NCI-H69 (cell line): Measurements from ENCODE around the gene TSC2.

ENCODE experiments used
- DNase-seq: peaks from one replicate; lab custom pipeline; 2025; lab: John Stamatoyannopoulos, UW

TSC2 gene

DNA sequence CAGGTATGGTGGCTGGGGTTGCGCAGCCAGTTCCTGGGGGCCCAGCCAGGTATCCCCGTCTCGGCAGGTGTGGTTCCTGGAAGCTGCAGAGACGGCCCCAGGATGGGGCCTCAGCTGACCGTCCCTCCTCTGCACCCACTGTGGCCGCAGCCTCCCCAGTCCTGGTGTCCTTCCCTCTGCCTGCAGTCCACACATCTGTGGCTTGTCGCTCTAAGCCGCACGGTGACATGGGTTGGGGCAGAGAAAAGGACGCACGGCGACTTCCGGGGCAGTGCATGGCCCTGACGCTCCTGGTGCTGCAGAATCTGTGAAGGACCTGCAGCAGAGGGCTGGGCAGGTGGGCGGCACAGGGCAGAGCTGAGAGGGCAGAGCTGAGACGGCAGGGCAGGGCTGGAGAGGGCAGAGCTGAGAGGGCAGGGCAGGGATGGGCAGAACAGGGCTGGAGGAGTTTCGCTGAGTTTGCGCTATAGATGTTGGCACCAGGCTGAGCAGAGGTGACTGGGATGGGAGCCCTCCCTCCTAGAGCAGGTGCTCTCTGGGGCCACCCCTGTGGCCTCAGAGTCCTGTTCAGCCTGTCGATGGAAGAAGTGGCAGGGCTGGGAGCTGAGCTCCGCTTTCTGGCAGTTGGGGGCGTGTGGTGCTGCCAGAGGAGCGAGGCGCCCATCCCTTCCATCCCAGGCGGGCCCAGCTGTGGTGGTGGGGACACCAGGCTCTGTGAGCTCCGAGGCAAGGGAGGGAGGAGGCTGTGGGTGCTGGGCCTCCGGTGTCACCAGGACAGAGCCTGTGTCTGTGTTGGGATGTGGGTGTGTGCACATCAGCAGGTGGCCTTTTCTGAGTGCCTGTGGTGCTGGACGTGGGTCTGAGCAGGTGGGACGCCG is 23.0 kb downstream of the TSC2 start:
- DNase-seq, result no peak

DNA sequence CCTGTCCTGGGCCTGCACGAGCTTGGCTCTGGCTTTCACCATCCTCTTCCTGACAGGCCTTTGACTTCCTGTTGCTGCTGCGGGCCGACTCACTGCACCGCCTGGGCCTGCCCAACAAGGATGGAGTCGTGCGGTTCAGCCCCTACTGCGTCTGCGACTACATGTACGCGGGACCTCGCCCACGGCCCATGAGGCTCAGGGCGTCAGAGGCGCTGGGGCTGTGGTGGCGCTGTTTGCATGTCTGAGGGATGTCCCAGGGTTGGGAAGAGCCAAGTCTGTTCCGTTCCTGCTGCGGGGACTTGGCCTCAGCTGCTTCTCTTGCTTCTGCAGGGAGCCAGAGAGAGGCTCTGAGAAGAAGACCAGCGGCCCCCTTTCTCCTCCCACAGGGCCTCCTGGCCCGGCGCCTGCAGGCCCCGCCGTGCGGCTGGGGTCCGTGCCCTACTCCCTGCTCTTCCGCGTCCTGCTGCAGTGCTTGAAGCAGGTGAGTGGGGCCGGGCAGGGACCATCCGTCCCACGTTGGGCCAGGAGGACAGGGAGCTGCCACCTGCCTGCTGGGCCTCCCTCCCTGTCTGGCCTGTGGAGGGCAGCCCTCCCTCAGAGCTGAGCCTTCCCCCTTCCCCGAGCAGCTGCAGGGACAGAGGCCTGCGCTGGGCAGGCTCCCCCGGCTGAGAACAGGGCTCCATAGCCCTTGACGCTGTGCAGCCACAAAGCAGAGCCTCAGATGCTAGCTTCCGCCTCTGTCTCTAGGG is 23.8 kb downstream of the TSC2 start:
- DNase-seq, result no peak

DNA sequence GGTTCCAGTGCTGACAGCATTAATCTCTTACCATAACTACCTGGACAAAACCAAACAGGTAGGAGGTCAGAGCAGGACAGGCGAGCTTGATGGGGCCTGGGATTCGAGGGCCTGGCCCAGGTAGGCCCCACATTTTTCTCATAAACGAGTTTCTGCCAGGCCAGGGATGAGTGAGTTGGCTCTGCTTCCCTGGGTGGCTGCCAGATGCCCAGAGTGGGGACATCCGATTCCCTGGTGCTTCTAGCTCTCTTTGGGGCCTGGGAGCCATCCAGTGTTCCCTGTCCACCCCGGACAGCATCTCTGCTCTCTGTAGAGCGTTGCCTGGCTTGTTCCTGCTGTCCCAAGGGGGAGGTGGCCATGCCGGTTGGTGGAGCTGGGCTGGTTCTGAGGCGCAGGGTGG is 25.1 kb downstream of the TSC2 start:
- no peak for DNase-seq

DNA sequence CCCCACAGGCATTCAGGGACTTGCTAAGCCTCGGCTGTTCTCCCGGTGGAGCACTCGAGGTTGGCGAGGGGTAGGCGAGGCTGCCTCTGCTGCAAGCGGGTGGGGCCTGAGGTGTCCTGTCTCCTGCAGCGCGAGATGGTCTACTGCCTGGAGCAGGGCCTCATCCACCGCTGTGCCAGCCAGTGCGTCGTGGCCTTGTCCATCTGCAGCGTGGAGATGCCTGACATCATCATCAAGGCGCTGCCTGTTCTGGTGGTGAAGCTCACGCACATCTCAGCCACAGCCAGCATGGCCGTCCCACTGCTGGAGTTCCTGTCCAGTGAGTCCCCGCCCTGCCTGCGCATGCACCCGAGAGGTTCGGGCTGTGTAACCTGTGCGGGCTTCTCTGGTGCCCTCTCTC is 26.3 kb downstream of the TSC2 start:
- DNase-seq, result no peak

DNA sequence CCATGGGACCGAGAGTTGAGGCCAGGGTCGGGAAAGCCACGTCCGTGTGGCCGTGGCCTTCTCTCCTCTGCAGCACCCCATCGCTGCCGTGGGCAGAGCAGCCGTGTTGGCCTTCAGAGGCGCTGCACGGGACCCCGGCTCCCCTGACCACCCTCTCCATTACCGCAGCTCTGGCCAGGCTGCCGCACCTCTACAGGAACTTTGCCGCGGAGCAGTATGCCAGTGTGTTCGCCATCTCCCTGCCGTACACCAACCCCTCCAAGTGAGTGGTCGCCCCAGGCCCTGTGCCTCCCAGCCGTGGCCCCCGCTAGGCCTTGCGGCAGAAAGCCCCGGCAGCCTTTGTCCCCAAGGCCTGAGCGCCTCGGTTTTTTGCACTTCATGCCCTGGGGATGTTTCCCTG is 27.8 kb downstream of the TSC2 start:
- no peak for DNase-seq

DNA sequence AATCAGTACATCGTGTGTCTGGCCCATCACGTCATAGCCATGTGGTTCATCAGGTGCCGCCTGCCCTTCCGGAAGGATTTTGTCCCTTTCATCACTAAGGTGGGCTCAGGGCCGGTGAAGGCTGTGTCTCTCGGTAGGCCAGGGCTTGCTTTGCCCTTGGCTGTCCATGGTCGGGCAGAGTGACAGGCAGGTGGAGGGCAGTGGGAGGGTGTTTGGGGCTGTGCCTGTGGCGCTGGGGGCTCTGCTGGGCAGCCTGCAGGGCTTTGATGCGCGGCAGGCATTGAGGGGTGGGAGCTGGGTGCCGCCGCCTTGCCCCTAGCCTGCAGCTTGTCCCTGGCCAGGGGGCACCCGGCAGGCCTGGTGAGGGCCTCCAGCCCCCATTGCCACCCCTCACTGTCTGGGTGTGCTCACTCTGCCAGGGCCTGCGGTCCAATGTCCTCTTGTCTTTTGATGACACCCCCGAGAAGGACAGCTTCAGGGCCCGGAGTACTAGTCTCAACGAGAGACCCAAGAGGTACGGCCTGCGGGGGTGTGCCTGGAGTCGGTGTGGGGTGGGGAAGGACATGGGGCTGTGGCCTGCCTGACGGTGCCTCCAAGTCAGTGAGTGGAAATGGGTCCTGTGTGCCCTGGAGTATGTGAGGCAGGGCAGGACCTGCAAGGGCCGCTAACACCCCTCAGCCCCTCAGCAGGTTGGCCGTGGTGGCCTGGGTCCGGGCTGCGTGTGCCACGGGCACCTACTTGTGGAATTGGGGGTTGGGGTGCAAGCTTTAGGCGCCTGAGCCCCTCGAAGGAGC is 28.5 kb downstream of the TSC2 start:
- DNase-seq, result no peak

DNA sequence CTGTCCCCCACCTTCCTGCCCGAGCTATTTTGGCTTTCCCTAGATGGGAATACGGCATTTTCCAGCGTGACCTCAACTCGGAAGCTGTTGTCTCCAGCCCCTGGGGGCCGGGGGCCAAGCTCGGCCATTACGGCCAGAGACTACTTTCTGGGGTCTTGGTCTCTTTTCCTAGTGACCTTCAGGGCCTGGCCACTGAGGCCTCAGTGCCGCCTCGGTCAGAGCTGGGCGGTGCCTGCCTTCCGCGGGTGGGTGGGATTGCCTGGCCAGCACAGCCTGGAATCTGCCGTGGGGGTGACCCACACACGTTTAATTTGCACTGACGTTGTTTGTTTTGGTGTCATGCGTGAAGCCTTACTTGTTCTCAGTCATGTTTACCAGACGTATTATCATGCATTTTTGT is 29.2 kb downstream of the TSC2 start:
- DNase-seq, result no peak

DNA sequence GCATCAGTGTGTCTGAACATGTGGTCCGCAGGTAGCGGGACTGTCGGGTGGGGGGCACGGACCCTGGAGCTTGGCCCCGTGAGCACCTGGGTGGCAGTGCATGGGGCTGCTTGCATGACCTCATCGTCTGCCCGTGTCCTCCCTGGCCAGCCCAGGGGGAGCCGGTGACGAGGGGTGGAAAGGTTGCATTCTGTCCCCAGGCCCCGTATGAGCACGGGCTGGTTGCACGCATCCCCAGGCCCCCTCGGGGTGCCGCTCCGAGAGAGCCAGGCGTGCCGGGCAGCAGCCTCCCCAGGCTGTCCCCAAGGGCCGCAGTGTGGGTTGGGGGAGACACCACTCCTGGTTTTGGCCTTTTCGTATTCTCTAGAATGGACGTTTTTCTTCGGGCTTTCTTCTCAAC is 29.9 kb downstream of the TSC2 start:
- no peak for DNase-seq

DNA sequence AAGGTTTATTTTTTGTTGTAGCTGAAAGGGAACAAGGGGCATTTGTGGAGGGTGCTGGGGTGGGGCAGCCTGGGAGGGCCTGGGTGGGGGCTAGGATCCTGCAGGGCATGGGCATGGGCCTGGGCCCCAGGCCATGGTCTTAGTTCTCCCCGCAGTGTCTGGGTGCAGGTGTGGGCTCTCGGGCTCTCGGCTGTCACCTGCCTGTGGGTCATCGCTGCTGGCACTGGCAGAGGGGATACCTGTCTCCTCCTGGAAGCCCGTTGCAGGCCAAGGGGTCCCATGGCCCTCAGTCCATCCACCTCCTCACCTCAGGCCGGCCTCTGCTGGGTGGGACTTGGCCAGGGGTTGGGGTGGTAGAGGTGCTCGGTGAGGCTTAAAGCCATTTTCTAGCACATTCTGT is 30.3 kb downstream of the TSC2 start:
- DNase-seq, result no peak

DNA sequence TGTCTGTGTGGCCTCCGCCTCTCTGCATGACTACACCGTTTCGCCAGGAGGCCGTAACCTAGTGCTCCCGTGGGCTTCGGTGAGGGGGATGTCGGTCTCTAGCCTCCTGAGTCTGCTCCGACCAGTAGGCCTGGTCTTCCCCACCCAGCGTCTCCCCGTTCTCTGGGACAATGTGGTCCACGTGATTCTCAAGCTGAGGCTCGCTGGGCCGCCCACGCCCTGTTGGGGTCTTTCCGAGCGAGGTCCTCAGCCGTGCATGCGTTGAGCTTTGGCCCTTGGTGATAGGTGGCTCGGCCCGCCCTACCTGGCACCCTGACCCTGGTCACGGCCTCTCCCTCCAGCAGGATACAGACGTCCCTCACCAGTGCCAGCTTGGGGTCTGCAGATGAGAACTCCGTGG is 30.9 kb downstream of the TSC2 start:
- DNase-seq, result no peak

DNA sequence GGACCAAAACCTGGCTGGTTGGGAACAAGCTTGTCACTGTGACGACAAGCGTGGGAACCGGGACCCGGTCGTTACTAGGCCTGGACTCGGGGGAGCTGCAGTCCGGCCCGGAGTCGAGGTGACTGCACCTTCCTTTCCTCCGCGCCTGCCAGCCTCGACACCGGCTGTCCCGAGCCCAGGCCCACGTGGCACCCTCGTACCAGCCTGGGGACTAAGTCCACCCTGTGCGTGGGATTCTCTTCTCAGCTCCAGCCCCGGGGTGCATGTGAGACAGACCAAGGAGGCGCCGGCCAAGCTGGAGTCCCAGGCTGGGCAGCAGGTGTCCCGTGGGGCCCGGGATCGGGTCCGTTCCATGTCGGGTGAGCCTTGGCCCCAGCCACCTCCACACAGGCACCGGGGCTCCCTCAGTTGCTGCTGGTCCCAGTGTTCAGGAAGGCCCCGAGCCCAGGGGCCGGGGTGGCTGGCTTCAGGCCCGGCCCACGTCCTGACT is 31.6 kb downstream of the TSC2 start:
- DNase-seq, result no peak

DNA sequence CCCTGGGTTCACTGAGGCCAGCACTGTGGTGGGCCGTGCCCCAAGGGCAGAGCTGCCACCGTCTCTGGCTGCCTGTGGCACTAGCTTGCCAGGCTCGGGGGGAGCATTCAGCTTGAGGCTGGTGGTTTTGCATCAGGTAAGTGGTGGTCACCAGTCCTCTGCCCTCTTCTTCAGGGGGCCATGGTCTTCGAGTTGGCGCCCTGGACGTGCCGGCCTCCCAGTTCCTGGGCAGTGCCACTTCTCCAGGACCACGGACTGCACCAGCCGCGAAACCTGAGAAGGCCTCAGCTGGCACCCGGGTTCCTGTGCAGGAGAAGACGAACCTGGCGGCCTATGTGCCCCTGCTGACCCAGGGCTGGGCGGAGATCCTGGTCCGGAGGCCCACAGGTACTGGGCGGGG is 32.2 kb downstream of the TSC2 start:
- no peak for DNase-seq

DNA sequence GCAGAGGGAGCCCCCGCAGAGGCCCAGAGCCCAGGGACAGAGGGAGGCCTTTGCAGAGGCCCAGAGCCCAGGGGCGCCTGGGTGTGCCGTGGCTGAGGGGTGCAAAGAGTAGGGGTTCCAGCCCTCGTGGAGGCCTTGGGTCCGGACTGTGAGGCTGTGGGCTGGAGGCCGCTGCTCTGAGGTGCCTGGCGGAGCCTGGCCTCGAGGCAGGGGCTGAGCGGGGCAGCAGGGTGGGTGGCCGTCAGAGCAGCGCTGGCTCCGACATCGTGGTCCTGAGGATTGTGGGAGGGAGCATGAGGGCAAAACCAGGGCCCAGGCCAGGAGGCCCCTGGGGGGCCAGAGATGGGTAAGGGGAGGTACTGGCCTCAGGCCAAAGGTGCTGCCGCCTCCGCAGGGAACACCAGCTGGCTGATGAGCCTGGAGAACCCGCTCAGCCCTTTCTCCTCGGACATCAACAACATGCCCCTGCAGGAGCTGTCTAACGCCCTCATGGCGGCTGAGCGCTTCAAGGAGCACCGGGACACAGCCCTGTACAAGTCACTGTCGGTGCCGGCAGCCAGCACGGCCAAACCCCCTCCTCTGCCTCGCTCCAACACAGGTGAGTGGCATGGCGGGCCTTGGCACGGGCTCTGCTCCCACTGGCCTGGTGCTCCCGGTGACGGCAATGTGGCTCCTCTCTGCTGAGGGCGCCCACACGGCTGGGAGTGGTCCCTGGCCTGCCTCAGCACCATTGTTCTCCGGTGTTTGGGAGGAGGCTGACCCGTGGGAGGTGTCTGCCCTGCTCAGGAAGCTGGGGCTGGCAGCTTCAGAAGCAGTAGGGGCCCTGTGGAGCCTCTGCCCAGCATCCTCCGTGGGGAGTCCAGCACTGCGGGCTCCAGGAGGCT is 33.7 kb downstream of the TSC2 start:
- DNase-seq, result no peak

DNA sequence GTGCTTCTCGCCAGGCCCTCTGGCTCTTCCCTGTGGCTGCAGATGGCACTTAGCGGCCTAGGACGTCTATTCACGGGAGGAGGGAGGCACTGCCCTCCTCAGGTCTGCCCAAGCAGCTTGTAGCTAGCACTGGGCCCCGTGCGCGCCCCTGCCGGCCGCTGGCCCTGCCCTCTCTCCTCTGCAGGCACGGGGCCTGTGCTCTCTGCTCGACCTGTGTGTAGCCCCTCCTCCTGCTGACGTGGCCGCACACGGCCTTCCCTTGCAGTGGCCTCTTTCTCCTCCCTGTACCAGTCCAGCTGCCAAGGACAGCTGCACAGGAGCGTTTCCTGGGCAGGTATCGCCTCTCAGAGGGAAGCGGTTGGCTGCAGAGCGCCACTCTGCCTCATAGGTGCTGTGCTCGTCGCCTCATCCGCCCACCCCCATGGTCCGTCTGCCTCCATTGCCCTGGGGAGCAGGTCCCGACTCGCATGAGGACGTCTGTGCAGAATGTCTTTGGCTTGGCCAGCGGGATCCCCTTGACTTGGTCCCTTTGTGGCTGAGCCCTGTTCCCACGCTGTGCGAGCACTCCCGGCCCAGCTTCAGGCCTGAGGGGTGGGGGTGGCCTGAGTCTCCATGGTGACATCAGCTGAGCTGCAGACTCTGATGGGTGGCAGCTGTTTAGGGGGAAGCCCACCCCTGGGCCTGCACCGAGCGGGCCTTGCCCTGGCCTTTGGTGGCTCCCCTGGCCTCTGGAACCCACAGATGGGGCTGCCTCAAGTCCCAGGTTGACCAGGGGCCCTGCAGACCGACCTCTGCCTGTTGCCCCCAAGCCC is 34.6 kb downstream of the TSC2 start:
- no peak for DNase-seq

DNA sequence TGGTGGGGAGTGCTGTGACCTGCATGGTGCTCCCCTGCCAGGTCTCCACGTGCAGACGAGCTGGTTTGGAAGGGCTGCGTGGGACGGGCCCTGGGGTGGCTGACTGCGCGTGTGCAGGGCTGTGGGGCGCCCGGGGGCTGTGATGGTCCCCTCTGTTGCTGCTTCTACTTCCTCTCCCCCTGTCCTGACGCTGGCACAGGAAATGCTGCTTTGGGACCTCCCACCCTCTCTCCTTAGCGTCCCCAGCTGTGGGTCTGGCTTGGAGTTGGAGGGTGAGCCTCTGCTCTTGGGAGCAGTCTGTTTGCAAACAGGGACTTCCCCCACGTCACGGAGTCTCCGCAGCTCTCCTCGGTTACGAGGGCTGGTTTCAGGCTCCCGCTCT is 35.2 kb downstream of the TSC2 start:
- DNase-seq, result no peak

DNA sequence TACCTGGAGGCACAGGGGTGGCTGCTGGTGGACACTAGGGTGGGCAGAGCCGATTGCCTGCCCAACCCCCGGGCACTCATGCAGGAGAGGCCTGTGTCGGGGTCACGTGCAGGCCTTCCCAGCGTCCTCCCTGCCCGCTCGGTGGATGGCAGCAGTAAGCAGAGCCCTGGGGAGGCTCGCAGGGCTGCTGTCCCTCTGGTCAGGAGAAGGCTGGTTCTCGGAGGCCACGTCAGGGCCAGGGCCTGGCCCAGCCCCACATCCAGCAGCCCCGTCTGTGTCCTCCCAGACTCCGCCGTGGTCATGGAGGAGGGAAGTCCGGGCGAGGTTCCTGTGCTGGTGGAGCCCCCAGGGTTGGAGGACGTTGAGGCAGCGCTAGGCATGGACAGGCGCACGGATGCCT is 35.6 kb downstream of the TSC2 start:
- no peak for DNase-seq

DNA sequence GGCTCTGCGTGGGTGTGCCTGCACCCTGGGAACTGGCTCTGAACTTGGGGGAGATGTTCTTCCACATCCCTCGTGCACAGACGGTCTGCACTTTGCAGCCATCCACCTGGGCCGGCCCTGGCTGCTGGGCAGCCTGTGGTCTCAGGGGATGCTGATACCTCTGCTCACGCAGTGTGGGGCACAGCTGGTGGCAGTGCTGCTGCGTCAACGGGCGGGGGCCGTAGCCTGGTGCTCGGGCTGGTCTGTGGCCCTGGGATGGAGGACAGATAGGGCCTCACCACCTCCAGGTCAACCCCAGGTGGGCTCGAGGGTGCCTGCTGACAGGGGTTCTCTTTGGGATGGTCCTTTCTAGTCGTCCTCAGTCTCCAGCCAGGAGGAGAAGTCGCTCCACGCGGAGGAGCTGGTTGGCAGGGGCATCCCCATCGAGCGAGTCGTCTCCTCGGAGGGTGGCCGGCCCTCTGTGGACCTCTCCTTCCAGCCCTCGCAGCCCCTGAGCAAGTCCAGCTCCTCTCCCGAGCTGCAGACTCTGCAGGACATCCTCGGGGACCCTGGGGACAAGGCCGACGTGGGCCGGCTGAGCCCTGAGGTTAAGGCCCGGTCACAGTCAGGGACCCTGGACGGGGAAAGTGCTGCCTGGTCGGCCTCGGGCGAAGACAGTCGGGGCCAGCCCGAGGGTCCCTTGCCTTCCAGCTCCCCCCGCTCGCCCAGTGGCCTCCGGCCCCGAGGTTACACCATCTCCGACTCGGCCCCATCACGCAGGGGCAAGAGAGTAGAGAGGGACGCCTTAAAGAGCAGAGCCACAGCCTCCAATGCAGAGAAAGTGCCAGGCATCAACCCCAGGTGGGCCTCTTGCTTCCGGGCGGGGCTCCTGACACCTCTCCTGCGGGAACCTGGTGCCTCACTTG is 36.3 kb downstream of the TSC2 start:
- DNase-seq, result no peak

DNA sequence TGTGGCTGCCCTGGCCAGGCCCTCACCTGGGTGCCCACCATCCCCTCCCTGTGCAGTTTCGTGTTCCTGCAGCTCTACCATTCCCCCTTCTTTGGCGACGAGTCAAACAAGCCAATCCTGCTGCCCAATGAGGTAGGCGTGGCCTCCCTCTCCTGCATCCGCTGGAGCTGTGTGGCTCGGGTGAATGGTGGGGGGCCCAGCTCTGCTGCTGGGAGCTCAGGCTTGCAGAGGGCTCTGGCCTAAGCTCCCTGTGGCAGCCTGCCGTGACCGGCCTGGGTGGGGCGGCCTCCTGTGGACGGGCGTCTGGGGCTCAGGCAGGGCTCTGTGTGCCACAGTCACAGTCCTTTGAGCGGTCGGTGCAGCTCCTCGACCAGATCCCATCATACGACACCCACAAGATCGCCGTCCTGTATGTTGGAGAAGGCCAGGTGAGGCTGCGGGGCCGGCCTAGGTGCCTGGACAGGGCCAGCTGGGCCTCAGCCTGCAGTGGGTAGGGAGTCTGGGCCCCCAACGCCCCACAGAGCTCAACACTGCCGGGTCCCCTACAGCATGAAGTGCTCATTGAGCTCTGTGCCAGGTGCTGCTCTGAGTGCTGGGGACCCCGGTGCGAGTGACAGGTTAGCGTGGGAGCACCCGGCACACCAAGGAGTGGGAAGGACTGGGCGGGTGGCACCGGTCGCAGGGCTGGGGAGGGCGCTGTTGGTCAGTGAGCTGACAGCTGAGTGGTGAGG is 37.3 kb downstream of the TSC2 start:
- no peak for DNase-seq

DNA sequence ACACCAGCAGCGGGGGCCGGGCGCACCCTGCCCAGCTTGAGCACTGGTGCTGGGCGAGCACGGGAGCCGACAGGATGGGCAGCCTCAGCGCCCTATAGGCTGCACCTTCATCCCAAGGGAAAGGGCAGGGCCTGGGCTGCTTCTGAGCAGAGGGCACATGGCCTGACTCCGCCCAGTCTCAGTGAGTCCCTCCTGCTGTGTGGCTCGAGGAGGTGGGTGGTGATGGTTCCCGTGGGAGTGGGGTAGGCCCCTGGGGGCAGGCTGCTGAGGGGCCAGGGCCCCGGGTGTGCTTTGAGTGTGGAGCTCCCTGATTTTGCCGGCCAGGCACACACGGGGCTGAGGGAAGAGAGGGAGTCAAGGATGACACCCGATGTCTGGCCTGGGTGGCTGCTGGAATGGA is 37.9 kb downstream of the TSC2 start:
- peak; percentile 30 for DNase-seq
